Subcutaneous abdominal adipose tissue (tissue), 5 donors: ENCODE data around the gene EXOC7.

Source experiments
- H3K27ac ChIP-seq: one replicate; pipeline ENCODE4 v1.7.0; 2013; ENCODE audit warnings: low read depth, mild to moderate bottlenecking, inconsistent platforms, low read length, moderate library complexity
- H3K27me3 ChIP-seq, 5 donors: one replicate each; pipeline ENCODE4 v1.7.0; 2013; ENCODE audit warnings: low read length in 5 of 5, inconsistent platforms in 1 of 5; ENCODE audit not compliant: control insufficient read depth in 5 of 5, insufficient read depth in 4 of 5
- H3K36me3 ChIP-seq, 5 donors: one replicate each; pipeline ENCODE4 v1.7.0; 2013; ENCODE audit warnings: low read length in 5 of 5; ENCODE audit not compliant: control insufficient read depth in 5 of 5, insufficient read depth in 5 of 5
- H3K4me1 ChIP-seq, 5 donors: one replicate each; pipeline ENCODE4 v1.7.0; 2013; ENCODE audit warnings: low read length in 5 of 5, mild to moderate bottlenecking in 3 of 5, moderate library complexity in 1 of 5; ENCODE audit not compliant: control insufficient read depth in 5 of 5, insufficient read depth in 5 of 5
- H3K4me3 ChIP-seq, 5 donors: one replicate each; pipeline ENCODE4 v1.7.0; 2013; ENCODE audit warnings: low read length in 5 of 5, low read depth in 1 of 5
- H3K9ac ChIP-seq, 5 donors: one replicate each; pipeline ENCODE4 v1.7.0; 2013; ENCODE audit warnings: low read length in 5 of 5, mild to moderate bottlenecking in 4 of 5, moderate library complexity in 3 of 5
- H3K9me3 ChIP-seq, 5 donors: one replicate each; pipeline ENCODE4 v1.7.0; 2013; ENCODE audit warnings: low read length in 5 of 5; ENCODE audit not compliant: control insufficient read depth in 5 of 5
- donor health status: healthy.
- donor health status: healthy.
- donor health status: healthy.
- donor health status: healthy.
- donor health status: healthy.

EXOC7 gene

DNA sequence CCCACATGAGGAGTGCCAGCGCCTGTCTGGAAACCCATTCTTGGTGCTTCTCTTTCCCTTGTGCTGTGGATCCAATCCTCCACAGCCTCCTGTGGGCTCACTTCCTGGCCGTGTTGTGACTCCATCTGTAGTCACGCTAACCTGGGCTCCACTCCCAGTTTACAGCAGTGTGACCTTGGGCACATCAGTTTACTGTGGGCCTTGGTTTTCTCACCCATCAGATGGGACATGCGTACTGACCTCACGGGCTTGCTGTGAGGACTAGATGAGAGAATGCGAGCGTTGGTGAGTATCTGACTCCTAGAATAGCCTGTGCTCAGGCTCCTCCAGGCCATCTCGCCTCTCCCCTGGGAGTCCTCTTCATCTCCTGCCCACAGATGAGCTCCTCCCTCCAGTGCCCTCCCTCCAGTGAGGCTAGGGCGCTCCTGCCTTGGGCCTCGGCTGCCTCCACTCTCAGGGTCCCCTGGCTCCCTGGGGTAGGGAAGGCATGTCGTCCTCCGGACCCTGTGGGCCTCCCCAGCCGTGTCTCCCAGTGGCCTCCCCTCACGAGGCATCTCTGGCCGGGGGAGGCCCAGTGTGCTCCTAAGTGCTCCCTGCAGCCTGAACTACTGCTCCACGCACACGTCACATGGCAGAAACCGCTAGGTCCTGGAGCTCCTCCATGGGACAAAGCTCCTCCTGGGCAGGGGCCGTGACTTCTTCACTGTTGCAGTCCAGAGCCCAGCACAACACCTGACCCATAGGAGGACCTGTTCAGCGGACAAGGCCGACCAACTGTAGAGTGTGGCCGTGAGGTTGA is 42.7 kb upstream of the EXOC7 start:
- peak overlapping the region in 2 of 5 donors; percentile 41 to 42 for H3K4me3 ChIP-seq
- H3K27me3 ChIP-seq, result no peaks in the 10 kb centered on the region
- no peaks in the 10 kb centered on the region for H3K9me3 ChIP-seq
- H3K4me1 ChIP-seq, result peaks cover 0 to 53% (median 33%) of the 10 kb centered on the region in 5 donors
- peak overlapping the region in 2 of 5 donors; percentile 15 to 69 for H3K9ac ChIP-seq
- peaks cover 0 to 11% (median 9%) of the 10 kb centered on the region in 5 donors for H3K36me3 ChIP-seq
- H3K27ac ChIP-seq, result no peak overlapping the region

DNA sequence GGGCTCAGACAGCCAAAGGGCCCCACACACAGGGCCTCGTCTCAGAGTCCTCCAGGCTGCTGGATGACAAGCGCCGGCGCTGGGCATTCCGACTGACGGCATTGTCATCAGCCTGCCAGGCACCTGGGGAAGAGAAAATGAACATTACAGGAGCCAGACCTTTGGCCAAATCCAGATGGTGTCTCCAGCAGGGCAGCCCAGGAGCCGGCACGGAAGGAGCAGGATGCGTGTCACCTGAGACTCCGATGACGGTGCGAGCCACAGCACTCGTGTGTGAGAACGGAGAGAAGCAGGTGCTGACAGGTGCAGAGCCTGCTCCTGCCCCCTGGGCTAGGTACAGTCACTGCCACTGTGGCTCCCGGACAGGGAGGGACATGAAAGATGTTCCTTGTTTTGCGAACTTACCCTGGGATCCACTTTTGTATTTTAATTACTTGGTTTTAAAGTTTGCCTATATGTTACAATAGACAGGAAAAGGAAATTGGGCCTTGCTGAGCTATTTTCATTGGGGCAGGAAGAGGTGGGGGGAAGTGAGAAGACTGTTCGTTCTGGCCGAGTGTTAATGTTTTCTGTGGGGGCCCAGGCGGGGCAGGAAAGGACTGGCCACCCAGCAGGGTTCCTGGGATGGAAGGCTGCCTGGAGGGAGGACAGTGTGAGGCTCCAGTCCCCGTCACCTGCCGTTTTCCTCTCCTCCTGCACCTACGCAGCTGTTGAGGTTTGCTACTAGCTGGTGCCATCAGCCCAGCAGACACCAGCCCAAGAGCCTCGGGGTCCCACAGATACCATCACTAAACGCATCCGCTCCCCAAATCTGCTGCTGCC is 41.9 kb upstream of the EXOC7 start:
- Histone ChIP-seq H3K27ac (no peak overlapping the region), H3K4me1 (peaks cover 0 to 60% (median 41%) of the 10 kb centered on the region in 5 donors), H3K36me3 (peaks cover 0 to 11% (median 7%) of the 10 kb centered on the region in 5 donors), H3K9me3 (no peaks in the 10 kb centered on the region), H3K9ac (peak overlapping the region in 2 of 5 donors; percentile 15 to 69), H3K27me3 (peaks cover 0 to 4% (median 1%) of the 10 kb centered on the region in 5 donors), H3K4me3 (peak overlapping the region in 3 of 5 donors; percentile 22 to 42 (median 41))

DNA sequence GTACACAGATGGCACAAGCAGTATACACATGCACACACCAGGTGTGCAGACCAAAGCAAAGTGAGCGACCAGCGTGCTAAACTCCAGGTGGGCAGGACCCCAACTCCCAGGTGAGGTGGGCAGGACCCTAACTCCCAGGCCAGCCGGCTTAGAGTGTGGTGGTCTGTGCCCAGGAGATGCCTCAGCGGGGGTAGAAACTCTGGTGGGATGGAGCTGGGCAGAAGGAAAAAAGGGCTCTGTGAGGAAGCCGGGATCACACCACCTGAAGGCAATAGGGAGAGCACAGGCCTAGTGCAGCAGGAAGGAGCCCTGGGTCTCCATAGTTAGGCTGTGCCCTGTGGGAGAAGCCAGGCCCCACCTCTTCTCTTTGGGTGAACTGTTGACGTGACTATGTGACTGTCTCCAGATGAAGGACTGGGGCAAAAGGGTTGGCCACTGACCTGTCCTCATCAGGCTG is 39.0 kb upstream of the EXOC7 start:
- H3K9me3 ChIP-seq, result no peaks in the 10 kb centered on the region
- peaks cover 2 to 74% (median 62%) of the 10 kb centered on the region in 5 donors for H3K4me1 ChIP-seq
- no peak overlapping the region for H3K27ac ChIP-seq

DNA sequence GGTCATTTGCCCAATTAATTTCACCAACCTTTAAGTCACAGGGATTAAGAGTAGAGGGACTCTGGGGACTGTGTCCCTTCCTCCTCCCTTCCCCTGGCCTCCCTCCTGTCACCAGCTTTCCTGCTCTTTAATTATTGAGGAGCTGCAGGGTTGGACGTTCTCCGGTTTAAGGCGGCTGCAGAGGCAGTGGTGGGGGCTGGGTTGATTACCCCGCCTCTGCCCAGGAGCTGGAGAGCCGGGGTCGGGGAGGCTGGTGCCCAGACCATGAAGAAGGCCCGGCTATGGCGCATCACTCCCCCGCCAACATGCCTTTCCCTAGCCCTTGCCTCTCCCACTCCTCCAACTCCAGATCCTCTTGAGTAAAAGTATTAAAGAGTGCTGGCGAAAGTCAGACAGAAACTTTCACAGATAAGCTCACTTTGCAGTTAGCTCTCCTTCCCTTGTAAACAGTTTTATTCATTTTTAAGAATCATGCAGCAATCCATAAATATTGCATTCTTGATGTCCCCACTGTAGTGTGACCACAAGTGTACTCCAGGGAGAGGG is 38.5 kb upstream of the EXOC7 start:
- peaks cover 21 to 37% (median 32%) of the 10 kb centered on the region in 5 donors for H3K27me3 ChIP-seq
- peaks cover 0 to 11% (median 7%) of the 10 kb centered on the region in 5 donors for H3K36me3 ChIP-seq
- peaks cover 2 to 78% (median 65%) of the 10 kb centered on the region in 5 donors for H3K4me1 ChIP-seq
- H3K4me3 ChIP-seq, result peak overlapping the region in 1 of 5 donors; percentile 69
- H3K27ac ChIP-seq, result no peak overlapping the region
- H3K9me3 ChIP-seq, result no peaks in the 10 kb centered on the region
- H3K9ac ChIP-seq, result no peak overlapping the region

More for the DNA sequence above, 39.0 kb upstream of the EXOC7 start:
- no peak overlapping the region for H3K9ac ChIP-seq
- H3K4me3 ChIP-seq, result no peak overlapping the region
- H3K36me3 ChIP-seq, result peaks cover 0 to 11% (median 7%) of the 10 kb centered on the region in 5 donors
- H3K27me3 ChIP-seq, result peaks cover 16 to 32% (median 27%) of the 10 kb centered on the region in 5 donors

GRCh38 chr17:76141212-76142038 is 37.8 kb upstream of the EXOC7 start, which contains the start of gene FOXJ1:
FOXJ1 (minus strand) TSS chr17:76141245; CDS start chr17:76140395, 850 bp downstream.
- peaks cover 2 to 74% (median 64%) of the 10 kb centered on the region in 5 donors for H3K4me1 ChIP-seq
- H3K9ac ChIP-seq, result peak within 1 kb of the TSS in 4 of 5 donors; percentile 3 to 76 (median 66)

GRCh38 chr17:76140661-76141211 is 37.1 kb upstream of the EXOC7 start:
- H3K27me3 ChIP-seq, result peaks cover 21 to 45% (median 39%) of the 10 kb centered on the region in 5 donors
- no peaks in the 10 kb centered on the region for H3K9me3 ChIP-seq
- peaks cover 0 to 8% (median 7%) of the 10 kb centered on the region in 5 donors for H3K36me3 ChIP-seq
- peak overlapping the region in 3 of 5 donors; percentile 59 to 69 (median 61) for H3K4me3 ChIP-seq
- H3K9ac ChIP-seq, result no peak overlapping the region
- H3K27ac ChIP-seq, result no peak overlapping the region
- H3K4me1 ChIP-seq, result peaks cover 2 to 67% (median 57%) of the 10 kb centered on the region in 5 donors

More at GRCh38 chr17:76141212-76142038, 37.8 kb upstream of the EXOC7 start, which contains the start of gene FOXJ1:
- no peak within 1 kb of the TSS for H3K27ac ChIP-seq
- H3K27me3 ChIP-seq, result peaks cover 21 to 44% (median 38%) of the 10 kb centered on the region in 5 donors
- peak within 1 kb of the TSS; percentile 56 to 69 (median 61) for H3K4me3 ChIP-seq
- no peaks in the 10 kb centered on the region for H3K9me3 ChIP-seq
- peaks cover 0 to 9% (median 7%) of the 10 kb centered on the region in 5 donors for H3K36me3 ChIP-seq

DNA sequence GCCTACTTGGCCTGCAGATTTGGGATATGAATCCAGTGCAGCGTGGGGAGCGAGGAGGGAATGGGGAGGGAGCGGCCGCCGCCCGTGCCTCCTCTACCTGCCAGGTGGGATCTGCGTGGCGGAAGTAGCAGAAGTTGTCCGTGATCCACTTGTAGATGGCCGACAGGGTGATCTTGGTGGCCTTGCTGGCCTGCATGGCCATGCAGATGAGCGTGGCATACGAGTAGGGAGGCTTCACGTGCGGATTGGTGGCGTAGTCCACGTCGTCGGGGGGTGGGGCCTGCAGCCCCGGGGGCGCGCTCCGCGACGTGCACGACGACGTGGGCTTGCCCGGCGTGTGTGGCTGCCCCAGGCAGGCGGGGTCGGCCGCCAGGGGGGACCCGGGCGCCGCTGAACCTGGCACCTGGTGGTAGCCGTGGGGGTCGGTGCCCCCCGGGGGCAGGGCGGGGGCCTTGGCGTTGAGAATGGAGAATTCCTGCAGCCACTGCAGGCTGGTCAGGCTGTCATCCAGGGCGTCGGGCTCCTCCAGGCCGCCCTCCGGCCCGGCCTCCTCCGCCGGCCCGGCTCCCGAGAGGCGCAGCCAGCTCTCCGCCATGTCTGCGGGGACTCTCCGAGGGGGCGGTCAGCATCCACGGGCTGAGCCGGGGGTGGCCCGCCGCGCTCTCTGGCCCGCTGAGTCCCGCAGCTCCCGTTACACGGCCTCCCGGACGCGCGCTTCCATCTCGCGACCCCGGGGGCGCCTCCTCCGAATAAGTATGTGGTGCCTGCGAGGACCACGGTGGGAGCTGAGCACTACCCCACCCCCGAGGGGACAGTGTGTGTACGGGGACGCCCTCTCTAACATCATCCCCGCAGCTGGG is 36.4 kb upstream of the EXOC7 start:
- Histone ChIP-seq H3K27ac (no peak overlapping the region), H3K36me3 (peaks cover 0 to 5% (median 3%) of the 10 kb centered on the region in 5 donors), H3K4me3 (peak overlapping the region in 3 of 5 donors; percentile 5 to 46 (median 31)), H3K27me3 (peaks cover 26 to 53% (median 46%) of the 10 kb centered on the region in 5 donors), H3K9ac (no peak overlapping the region), H3K4me1 (peaks cover 2 to 60% (median 50%) of the 10 kb centered on the region in 5 donors), H3K9me3 (no peaks in the 10 kb centered on the region)
